ENCODE results near the gene TXLNA. TPM values are rescaled to one million over a fixed set of nuclear protein-coding genes. Genes with fewer than 3 reads are reported as not detected.

Gene TXLNA
- total RNA-seq, 1 donor from 2014 or later, result 17.4 TPM

DNA sequence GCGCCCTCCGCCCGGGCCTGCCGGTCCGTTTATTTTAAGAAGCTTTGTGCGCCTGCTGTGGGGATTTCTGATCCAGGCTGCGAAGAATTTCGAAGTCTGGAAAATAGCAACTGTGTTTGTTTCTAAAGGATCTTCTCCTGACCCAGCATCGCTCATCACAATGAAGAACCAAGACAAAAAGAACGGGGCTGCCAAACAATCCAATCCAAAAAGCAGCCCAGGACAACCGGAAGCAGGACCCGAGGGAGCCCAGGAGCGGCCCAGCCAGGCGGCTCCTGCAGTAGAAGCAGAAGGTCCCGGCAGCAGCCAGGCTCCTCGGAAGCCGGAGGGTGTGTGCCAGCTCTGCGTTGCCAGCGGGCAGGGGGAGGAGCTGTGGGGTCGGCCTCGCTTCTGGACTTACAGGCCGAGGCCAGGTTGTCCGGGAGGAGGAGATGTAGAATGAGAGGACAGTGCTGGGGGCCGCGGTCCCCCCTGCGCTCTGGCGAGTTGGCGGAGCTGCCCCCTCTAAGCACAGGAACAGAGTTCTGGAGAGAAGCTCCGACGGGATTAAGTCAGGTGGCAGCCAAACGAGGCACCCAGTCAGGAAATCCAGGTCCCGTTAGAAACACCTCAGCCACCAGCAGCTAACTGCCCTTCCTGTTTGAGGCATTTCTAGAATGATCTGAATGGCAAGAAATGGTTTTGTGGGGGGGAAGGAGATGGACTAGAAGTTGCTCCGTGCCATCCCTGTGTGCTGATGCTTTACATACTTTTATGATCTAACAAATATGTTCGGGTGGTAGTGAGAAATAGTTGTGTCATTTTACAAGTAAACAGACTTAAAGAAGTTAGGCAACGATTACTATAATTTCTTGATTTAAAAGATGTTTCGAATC lies 948 bp downstream of the TXLNA start:
- ATAC-seq (peak; percentile 36), DNase-seq (ENCODE audit: missing footprints) (peak; percentile 79)
- intact Hi-C loops (cut with DNase I), result no loop called here

DNA sequence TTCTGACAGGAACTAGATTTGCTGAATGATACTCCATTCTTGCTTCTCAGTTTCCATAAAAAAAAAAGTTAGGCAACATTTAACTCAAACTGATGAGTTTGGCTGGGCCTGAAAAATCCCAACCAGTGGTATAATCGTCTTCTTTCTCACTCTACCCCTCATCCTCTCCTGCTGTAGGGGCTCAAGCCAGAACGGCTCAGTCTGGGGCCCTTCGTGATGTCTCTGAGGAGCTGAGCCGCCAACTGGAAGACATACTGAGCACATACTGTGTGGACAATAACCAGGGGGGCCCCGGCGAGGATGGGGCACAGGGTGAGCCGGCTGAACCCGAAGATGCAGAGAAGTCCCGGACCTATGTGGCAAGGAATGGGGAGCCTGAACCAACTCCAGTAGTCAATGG lies 1.6 kb downstream of the TXLNA start:
- ATAC-seq (no peak), DNase-seq (ENCODE audit: missing footprints) (no peak)
- intact Hi-C loops (cut with DNase I), result no loop called here

DNA sequence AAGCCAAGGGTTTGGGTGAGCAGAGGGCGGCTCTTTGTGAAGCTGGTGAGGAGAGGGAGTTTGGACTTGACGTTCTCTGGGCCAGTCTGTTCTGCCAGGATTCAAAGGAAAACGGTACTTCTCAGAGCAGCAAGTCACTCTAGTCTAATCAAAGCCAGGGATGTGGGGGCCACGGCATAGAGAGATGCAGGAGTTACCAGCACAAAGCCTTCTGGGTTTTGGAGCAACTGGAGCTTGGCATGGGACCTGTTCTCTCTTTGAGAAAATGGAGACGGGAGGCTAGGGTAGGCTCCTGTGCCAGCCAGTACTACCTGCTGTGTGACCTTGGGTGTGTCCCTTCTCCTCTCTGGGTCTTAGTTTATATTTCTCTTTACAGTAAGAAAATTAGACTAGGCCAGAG lies 2.1 kb downstream of the TXLNA start:
- intact Hi-C loops (cut with DNase I), result no loop called here
- ATAC-seq, result no peak
- DNase-seq (ENCODE audit: missing footprints), result no peak

DNA sequence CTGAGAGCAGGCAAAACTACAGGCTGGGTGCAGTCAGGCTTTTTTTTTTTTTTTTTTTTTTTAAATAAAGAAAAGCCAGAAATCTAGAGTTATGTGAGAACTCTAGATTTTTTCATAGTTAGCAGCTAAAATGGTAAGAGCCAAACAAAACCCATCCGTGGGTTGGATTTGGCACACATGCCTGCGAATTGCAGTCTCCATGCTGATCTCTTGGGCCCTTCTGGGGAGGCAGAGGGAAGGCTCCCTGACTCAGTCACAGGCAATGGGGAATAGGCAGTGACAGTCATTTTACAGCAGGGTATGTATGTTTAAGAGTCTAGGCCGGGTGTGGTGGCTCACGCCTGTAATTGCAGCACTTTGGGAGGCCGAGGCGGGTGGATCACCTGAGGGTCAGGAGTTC lies 2.6 kb downstream of the TXLNA start:
- ATAC-seq (no peak), DNase-seq (ENCODE audit: missing footprints) (no peak)
- intact Hi-C loops (cut with DNase I), result no loop called here

DNA sequence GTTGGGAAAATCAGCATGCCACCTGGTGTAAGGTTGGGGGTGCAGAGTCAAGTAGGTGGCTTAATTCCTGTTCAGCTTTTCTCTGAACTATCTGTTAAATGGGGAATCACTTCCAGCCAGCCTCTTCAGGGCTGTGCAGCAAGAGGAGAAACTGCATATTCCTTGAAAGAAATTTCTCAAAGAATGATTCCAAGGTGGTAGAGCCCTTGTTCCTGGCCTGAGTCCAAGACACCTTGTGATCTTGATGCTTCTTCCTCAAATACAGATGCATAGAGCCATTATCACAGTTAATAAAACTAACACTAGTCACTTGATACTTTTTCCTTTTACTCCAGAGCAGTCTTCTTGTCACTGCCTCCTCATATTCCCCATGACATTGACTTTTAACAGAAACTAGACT lies 5.2 kb downstream of the TXLNA start:
- DNase-seq (ENCODE audit: missing footprints), result no peak
- intact Hi-C loops (cut with DNase I), result no loop called here
- ATAC-seq, result no peak

DNA sequence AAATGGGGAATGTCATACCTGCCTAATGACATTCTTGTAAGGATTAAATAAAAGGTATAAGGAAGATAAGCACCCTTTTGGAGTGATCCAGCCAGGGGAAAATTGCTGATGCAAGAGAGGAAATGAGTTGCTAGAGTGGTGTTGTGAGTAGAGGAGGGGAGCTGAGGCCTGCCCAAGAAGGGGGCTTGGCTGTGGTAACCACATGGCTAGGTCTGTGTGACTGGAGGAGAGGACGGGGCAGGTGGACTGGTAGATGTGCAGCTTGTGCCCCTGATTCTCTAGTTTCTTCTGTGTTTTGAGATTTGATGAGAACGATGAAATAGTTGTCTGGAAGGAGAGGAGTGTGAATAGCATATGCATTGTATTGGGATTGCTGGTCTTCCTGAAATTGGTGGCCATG lies 6.6 kb downstream of the TXLNA start:
- intact Hi-C loops (cut with DNase I), result no loop called here
- ATAC-seq, result no peak
- no peak for DNase-seq (ENCODE audit: missing footprints)

DNA sequence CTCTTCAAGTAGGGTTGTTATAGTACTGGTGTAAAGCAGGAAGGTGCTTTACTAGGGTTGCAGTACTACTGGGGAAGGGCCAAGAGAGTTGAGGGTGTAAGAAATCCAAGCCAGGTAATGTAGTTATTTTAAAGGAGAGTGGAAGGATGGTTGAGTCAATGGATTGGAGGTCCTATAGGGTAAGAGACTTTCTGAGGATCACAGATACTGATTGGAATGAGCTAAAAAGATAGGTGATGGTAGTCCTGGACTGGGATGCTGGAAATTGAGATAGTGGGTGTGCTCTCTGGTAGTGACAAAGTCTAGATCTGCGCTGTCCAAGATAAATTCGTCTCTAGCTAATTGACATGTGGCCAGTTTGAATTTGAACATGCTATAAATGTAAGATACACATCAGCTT lies 7.0 kb downstream of the TXLNA start:
- DNase-seq (ENCODE audit: missing footprints) (no peak), ATAC-seq (no peak)
- intact Hi-C loops (cut with DNase I), result no loop called here

DNA sequence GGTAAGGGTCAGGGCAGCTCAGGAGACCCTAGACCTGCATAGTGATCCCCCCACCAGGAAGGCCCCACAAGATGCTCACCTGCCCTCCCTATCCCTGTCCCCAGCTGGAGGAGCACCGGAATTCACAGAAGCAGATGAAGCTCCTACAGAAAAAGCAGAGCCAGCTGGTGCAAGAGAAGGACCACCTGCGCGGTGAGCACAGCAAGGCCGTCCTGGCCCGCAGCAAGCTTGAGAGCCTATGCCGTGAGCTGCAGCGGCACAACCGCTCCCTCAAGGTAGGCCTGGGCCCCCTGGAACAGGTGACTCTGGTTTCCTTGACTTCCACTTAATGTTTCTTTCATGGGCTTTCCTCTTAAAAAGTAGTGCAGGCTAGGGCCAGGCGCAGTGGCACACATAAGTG lies 8.4 kb downstream of the TXLNA start:
- ATAC-seq (no peak), DNase-seq (ENCODE audit: missing footprints) (no peak)
- intact Hi-C loops (cut with DNase I), result no loop called here

DNA sequence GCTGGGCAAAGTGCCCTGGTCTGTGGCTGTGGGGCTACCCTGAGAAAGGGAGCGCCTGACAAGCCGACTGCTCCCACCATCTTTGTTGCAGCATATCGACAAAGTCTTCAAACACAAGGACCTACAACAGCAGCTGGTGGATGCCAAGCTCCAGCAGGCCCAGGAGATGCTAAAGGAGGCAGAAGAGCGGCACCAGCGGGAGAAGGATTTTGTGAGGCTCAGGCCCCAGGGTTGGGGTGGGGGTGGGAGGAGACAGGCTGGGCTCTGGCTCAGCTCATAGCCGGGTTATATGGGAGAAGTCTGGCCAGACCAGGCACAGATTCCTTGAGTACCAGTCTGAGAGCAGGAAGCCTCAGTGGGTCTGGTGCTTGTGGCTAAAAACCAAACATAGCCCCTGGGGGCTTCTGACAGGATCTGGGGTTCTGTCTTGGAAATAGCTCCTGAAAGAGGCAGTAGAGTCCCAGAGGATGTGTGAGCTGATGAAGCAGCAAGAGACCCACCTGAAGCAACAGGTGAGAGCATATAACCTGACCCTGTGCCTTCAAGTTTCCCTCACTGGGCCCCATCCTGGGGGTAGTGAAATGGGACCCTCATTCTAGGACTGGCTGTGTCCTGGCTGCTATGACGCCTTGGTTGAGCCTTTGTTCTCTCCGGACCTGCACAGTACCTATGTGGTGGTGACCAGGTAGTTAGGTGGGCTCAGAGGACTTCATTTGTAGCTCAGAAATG lies 12.9 kb downstream of the TXLNA start:
- intact Hi-C loops (cut with DNase I), result no loop called here
- DNase-seq (ENCODE audit: missing footprints) (no peak), ATAC-seq (no peak)

DNA sequence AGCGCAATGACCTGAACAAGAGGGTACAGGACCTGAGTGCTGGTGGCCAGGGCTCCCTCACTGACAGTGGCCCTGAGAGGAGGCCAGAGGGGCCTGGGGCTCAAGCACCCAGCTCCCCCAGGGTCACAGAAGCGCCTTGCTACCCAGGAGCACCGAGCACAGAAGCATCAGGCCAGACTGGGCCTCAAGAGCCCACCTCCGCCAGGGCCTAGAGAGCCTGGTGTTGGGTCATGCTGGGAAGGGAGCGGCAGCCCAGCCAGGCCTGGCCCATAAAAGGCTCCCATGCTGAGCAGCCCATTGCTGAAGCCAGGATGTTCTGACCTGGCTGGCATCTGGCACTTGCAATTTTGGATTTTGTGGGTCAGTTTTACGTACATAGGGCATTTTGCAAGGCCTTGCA lies 15.5 kb downstream of the TXLNA start:
- intact Hi-C loops (cut with DNase I), result no loop called here
- DNase-seq (ENCODE audit: missing footprints), result no peak
- ATAC-seq, result no peak

DNA sequence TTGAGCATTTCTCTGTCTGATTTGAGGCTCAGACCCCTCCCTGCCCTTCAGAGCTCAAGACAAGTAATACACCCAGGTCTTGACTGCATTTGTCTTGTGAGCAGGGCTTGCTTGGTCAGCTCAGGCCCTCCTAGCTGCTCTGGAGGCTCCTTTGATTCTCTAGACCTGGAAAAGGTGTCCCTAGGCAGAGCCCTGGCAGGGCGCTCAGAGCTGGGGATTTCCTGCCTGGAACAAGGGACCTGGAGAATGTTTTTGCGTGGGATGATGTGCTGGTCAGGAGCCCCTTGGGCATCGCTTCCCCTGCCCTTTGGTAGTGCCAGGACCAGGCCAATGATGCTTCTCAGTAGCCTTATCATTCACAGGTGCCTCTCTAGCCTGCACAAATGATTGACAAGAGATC lies 16.1 kb downstream of the TXLNA start:
- DNase-seq (ENCODE audit: missing footprints), result no peak
- no peak for ATAC-seq
- intact Hi-C loops (cut with DNase I), result no loop called here

DNA sequence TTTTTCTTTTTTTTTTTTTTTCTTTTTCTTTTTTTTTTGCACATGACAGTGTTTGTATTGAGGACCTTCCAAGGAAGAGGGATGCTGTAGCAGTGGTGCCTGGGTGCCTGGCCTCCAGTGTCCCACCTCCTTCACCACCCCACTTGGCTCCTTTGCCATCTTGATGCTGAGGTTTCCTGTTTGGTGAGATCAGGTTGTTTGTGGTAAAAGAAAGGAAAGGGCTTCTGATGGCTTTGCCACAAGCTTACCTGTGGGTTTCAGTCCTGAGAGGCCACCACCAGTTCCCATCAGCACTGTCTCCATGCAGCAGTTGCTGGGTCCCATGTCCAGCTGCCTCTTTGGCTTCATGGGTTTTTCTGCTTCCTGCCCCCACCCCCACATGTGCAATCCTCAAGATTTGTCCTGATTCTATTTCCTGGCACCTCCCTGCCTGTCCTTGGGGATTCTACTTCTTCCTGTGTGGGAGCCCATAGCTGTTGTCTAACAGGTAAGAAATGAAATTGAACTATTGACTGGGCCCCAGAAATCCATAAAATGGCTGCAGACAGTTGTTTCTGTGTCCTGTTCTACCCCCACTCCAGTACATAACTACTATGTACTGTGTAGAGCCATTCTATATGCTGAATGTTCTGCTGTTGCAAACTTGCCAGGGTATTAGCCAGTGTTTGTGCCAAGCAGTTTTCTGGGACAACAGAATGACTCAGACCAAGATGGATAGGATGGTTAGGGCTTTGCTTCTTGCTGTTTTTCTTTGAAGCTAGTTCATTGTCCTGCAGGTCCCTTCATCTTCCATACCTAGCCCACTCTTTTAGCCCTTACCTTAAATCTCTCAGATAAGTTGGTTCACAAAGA lies 16.7 kb downstream of the TXLNA start:
- no peak for DNase-seq (ENCODE audit: missing footprints)
- intact Hi-C loops (cut with DNase I), result no loop called here
- ATAC-seq, result no peak

DNA sequence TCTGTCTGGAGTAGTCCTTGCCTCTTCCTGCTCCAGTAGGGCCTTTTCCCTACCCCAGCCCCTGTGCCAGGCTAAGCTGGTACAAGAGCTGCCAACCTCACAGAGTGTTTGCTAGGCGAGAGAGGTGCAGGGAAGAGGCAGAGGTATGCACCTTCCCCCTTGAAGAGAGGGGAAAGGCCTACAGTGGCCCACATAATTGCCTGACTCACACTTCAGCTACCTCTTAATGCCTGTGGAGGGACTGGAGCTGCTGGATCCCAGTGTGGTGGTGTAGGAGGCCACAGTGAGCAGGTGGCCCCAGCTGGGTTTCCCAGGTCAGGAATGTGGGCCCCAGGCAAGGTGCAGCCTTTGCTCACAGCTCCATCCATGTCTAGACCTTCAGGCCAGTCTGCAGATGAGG lies 17.6 kb downstream of the TXLNA start:
- DNase-seq (ENCODE audit: missing footprints), result no peak
- intact Hi-C loops (cut with DNase I), result no loop called here

DNA sequence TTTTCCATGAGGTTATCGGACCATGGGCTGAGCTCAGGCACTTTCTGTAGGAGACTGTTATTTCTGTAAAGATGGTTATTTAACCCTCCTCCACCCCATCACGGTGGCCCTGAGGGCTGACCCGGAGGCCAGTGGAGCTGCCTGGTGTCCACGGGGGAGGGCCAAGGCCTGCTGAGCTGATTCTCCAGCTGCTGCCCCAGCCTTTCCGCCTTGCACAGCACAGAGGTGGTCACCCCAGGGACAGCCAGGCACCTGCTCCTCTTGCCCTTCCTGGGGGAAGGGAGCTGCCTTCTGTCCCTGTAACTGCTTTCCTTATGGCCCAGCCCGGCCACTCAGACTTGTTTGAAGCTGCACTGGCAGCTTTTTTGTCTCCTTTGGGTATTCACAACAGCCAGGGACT lies 18.4 kb downstream of the TXLNA start:
- no peak for ATAC-seq
- intact Hi-C loops (cut with DNase I), result no loop called here
- DNase-seq (ENCODE audit: missing footprints), result no peak

More for the DNA sequence above, 17.6 kb downstream of the TXLNA start:
- no peak for ATAC-seq

DNA sequence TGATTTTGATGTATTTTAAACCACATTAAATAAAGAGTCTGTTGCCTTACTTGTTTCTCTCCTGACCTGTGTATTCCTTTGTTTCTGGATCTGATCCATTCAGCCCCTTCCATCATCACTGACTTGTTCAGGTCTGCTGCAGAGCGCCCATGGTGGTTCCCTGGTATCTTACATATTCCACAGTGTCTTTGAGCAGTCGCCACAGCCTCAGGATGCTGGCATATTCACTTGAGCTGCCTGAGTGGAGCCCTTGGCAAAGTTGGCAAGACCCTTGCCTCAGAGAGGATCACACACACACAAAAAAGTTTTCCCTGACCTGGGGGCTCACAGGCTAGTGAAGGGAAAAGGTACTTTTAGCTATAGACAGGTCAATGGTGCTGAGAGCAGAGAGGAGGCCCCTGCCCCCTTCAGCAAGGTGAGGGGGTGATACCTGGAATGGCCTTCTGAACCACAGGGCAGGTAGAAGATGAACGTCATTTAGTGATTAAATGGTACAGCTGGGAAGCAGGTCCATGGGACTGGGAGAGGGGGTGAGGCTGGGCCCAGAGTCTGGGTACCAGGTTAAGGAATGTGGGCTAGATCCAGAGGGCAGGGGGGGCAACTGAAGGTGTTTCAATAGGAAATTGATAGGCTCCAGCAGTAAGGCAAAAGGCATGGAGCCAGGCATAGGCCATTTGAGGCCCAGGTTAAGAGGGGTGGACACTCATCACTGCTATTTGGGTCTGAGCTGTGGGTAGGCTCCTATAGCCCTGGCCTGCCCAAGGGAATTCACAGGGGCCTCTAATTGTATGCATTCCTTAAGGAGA lies 19.0 kb downstream of the TXLNA start:
- no peak for ATAC-seq
- DNase-seq (ENCODE audit: missing footprints), result no peak
- intact Hi-C loops (cut with DNase I), result no loop called here

DNA sequence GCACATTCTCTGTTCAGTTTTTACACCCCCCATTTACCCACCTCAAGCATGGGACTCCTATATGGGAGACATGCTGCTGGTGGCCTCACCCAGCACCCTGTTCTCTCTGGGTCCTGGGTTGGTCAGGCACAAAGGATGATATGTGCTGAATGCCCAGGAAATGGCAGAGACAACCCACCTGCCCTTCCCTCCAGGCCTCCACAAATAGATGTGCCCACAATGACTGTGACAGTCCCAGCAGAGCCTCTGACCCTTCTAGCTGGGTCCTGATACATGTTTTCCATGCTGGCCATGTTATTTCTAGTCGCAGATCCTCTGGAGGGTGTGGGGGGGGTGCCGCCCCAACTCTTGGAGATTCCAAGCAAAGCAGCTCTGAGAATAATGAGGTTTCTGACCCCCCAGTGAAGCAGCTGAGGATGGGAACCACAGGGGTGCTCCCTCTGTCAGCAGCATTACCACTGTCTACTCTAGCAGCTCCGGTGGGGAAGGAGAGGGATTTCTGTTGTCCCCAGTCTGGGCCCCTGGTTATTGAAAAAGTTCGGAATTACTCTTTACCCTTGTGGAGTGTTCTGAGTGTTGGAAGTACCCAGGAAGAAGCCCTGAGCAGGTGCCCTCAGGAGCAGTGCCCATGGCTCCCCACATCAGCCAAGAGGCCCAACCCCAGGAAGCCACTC lies 19.7 kb downstream of the TXLNA start:
- DNase-seq (ENCODE audit: missing footprints) (no peak), ATAC-seq (no peak)
- intact Hi-C loops (cut with DNase I), result no loop called here

DNA sequence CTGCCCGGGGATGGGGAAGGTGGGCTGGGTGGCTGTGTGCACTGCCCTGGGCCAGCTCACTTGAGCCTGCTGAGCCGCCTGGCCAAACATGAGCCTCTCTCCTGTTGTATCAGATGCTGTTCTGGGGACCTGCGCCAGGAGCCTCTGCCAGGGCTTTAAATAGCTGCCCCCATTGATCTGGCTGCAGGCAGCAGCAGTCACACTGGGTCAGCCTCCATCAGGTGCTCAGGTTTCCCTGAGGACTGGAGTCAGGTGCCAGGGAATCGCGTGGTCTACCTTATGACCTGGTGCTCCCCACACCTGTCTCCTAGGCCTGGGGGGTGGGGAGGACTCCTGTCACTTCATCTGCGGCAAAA lies 20.2 kb downstream of the TXLNA start:
- DNase-seq (ENCODE audit: missing footprints), result peak; percentile 87
- intact Hi-C loops (cut with DNase I), result no loop called here
- ATAC-seq, result peak; percentile 64

Data from Right ventricle myocardium inferior (tissue), 1 donor.